HG02884 (cell line): ENCODE data around the gene SNX8.

Experiments used
- ATAC-seq: cut with Tn5 transposase; IDR thresholded peaks from one replicate; pipeline ENCODE4 v1.9.1; 2021; ENCODE audit warnings: mild to moderate bottlenecking, moderate library complexity; ENCODE audit not compliant: unreplicated experiment

Gene SNX8

DNA sequence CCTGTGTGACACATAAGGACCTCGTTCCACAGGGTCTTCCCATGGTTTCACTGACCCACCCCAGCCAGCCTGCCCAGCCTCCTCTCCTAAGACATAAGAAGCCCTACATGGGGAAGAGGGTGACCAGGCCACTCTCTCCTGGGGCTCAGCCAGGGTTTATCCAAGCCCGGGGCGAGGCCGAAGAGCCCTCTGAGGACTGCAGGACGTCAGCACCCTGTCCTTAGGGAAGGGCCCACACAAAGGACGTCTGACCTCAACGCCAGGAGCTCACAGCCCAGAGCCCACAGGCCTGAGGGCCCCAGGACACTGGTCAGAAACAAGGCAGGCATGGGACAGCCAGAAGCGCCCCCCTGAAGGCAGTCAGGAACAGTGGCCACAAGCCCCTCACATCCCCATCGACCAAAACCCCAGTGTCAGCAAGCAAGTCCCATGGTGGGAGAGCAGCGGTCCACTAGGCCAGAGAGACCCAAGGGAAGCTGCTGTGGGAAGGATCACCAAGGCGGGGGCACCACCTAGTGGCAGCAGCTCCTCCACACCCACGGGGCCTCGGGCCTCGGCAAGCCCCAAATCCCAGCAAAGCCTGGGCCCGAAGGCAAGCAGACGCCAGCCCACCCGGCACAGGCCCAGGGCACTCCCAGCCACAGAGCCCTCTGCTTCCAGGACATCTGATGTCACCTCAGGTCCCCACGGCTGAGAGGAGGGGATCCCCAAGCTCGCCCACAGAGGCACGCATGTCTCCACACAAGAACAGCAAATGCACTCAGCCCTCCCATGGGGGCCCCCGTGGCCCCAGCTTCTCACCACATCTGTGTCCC is 104.9 kb downstream of the SNX8 start:
- ATAC-seq, result no peak

DNA sequence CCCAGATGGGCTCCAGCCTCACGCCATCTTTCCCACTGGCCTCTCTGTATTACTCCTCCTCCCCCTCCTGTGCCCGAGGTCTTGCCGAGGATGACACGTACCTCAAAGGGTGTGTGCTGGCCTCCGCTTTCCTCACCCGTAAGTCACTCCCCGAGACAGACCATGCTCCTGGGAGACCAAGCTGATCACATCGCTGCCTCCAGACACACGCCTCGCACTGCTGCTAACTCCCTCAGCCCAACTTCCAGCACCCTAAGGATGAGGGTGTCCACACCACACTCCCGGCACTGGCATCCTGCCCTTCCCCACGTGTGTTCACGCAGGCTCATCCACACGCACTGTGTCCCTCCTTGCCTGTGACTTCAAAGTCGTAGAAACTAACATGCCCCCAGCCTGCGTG is 105.5 kb downstream of the SNX8 start:
- ATAC-seq, result no peak

DNA sequence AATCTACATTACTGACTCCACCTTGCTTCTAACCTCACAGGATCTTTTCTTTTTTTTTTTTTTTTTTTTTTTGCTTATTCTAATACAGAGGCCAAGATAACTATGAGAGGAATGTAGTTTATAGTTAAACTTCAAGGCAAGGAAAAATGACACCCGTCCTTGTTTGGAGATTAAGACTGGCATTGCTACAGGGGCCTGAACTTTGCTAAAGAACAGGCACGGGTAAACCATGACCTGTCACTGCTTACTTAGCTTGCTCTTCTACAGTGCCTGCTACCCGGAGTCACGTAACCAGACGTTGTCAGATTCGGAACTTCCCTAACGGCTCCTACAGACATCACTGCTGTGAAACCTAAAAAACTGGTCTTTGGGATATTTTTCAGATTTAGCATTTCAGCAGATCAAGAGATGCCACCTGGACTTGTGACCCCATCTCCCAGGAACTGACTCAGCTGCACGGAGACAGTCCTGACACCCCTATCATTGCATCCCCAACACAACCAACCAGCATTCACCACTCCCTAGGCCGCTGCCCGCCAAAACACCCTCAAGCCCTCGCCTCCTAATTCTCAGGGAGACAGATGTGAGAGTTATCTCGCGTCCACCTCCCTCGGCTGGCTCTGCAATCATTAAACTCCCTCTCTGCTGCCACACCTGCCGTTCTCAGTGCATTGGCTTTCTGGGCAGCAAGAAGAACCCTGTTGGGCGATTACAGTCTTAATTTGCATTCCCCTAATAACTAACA is 109.0 kb downstream of the SNX8 start:
- no peak for ATAC-seq

DNA sequence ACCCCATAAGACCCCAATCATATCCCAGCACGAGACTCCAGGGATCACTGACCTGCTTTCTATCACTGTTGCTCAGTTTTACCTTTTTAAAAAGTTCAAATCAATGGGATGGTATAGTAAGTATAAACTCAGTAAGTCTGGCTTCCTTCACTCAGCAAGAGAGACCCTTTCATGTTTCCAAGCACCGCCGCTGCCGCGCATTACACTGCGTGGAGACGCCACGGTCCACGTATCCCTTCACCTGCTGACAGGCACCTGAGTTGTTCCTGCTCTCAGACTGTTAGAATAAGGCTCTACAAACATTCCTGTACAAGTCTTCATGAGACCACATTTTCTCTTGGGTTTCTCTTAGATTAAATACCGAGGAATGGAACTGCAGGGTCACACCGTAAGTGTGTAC is 109.8 kb downstream of the SNX8 start:
- no peak for ATAC-seq

DNA sequence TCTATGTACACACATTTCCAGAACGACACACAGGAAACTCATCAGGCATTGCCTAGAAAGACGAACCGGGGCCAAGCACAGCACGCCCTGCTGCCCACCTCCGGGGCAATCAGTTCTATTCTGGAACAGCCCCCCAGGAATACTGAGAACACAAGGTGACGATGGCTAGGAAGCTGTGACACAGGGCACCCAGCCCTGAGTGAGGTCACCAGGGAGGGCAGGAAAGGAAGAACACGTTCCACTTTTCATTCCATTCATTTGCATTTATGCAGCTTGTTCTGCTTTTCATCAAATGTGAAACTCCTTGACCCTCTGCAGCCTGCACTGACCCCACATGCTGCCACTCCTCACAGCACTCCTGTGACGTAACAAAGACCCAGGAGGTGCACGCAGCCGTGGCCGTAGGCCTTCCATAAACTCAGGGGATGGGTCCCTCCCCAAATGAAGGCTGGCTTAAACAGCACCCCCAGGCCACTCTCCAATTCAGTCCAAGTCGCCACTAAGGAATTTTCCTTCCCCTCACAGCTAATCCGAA is 110.4 kb downstream of the SNX8 start:
- no peak for ATAC-seq

DNA sequence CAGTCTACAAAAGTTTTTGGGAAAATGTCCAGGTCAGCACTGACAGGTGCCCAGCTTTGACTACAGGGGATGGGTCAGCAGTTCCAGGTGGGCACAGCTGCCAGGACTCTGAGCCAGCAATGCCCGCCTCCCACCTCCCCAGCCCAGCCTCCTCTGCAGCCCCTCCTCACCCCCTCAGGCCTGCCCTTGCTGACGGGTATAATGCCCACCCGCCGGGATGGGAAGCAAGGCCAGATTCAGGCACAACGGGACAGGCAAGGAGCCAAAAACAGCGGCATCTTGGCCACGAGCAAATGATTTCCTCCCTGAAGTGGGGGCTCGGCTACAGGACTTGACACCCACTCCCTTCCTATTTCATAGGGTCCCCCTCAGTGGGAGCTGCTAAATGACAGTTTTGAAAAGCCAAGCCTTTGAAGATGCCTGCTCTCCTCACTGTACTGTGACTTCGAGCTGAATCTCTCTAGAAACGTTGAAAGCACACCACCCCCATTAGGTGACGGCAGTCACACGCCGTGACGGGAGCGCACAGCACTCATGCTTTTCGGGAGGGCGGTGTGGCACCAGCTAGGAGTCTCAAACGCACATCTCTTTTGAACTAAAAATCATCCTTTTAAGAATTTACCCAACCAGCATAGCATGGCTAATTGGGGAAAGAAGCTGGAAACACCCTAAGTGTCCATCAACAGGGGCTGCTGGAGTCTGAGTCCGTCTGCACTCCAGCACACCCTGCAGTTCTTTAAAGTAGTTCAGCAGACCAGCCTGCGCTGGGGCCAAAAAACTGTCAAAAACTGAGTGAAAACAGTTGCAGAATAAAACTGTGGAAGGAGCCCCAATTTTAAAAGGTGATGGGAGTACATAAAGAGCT is 111.1 kb downstream of the SNX8 start:
- no peak for ATAC-seq

DNA sequence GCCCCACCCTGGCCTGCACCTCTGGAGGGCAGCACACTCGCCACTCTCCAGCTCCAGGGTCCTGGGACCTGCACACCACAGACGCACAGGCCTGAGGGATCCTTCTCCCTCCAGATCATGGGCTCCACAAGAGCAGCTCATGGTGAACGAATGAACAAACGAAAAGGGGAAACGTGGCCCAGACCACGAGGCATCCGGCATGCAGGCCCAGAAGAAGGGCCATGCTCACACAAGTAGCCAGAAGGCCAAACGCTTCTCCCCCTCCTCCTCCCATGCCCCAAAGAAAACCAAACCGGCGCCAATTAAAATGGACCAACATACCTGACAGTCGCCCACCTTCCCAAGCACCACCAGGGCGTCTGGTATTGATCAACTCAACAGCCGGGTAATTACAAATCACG is 111.9 kb downstream of the SNX8 start:
- ATAC-seq, result no peak
